Loucy (cell line): ENCODE data around the gene RAB38.

Source experiments
- H2AFZ ChIP-seq: fragments of 200-600 bp; sonication (generic); 2 replicates; pipeline ENCODE4 v1.6.0; 2016; ENCODE audit warnings: antibody characterized with exemption, mild to moderate bottlenecking, low read length, moderate library complexity
- H3F3A ChIP-seq: fragments of 200-600 bp; 2 replicates; pipeline ENCODE4 v1.6.0; 2016; ENCODE audit warnings: antibody characterized with exemption, low read depth, mild to moderate bottlenecking
- H3K27me3 ChIP-seq: fragments of 200-600 bp; sonication (generic); 2 replicates; pipeline ENCODE4 v1.6.1; 2014; ENCODE audit warnings: low read length, mild to moderate bottlenecking; ENCODE audit not compliant: insufficient read depth, poor library complexity, severe bottlenecking
- H3K36me3 ChIP-seq: fragments of 200-600 bp; sonication (generic); 2 replicates; pipeline ENCODE4 v1.6.1; 2016; ENCODE audit warnings: low read length; ENCODE audit not compliant: insufficient read depth
- H3K4me1 ChIP-seq: fragments of 200-600 bp; sonication (generic); 2 replicates; pipeline ENCODE4 v1.5.1; 2014; ENCODE audit warnings: low read length, mild to moderate bottlenecking; ENCODE audit not compliant: insufficient read depth, poor library complexity, severe bottlenecking
- H3K4me2 ChIP-seq: fragments of 200-600 bp; sonication (generic); 2 replicates; pipeline ENCODE4 v1.6.0; 2014; ENCODE audit warnings: antibody characterized with exemption, low read length, low read depth, mild to moderate bottlenecking; ENCODE audit not compliant: poor library complexity, severe bottlenecking
- H3K4me3 ChIP-seq: fragments of 200-600 bp; sonication (generic); 2 replicates; pipeline ENCODE4 v1.5.1; 2014; ENCODE audit warnings: low read length, mild to moderate bottlenecking, mixed read lengths; ENCODE audit not compliant: poor library complexity, severe bottlenecking
- H3K79me2 ChIP-seq: fragments of 200-600 bp; sonication (generic); 2 replicates; pipeline ENCODE4 v1.6.1; 2014; ENCODE audit warnings: low read length; ENCODE audit not compliant: insufficient read depth
- H3K9ac ChIP-seq: fragments of 200-600 bp; sonication (generic); 2 replicates; pipeline ENCODE4 v1.6.0; 2014; ENCODE audit warnings: mild to moderate bottlenecking, low read depth, low read length, moderate library complexity; ENCODE audit not compliant: poor library complexity, severe bottlenecking
- H3K9me2 ChIP-seq: fragments of 200-600 bp; sonication (generic); replicated peaks from 2 replicates; pipeline ENCODE4 v1.6.1; 2016; ENCODE audit warnings: low read depth, low read length, mixed read lengths
- H3K9me3 ChIP-seq: fragments of 200-600 bp; sonication (generic); 2 replicates; pipeline ENCODE4 v1.6.1; 2014; ENCODE audit warnings: mild to moderate bottlenecking, antibody characterized with exemption, low read length, low read depth; ENCODE audit not compliant: insufficient read depth
- H4K20me1 ChIP-seq: fragments of 200-600 bp; sonication (generic); 2 replicates; pipeline ENCODE4 v1.6.0; 2014; ENCODE audit warnings: antibody characterized with exemption, low read length, mild to moderate bottlenecking; ENCODE audit not compliant: insufficient read depth, poor library complexity, severe bottlenecking
- CTCF ChIP-seq: fragments of 200-600 bp; sonication (generic); conservative IDR thresholded peaks from 2 replicates; pipeline ENCODE4 v1.5.1; 2014; ENCODE audit warnings: mild to moderate bottlenecking, antibody characterized with exemption, low read length
- EZH2phosphoT487 ChIP-seq: fragments of 200-600 bp; IDR thresholded peaks from 2 replicates; pipeline ENCODE4 v1.6.1; 2018; ENCODE audit warnings: antibody characterized with exemption, mild to moderate bottlenecking, moderate library complexity, borderline replicate concordance

Gene RAB38

GRCh38 chr11:88170673-88171072 lies 4.6 kb downstream of the RAB38 start:
- no peaks in the 10 kb centered on the region for H3F3A ChIP-seq
- H3K9ac ChIP-seq, result no peak overlapping the region
- H4K20me1 ChIP-seq, result no peaks in the 10 kb centered on the region
- H3K4me3 ChIP-seq, result no peak overlapping the region
- no peaks in the 10 kb centered on the region for H3K27me3 ChIP-seq
- TF ChIP-seq EZH2phosphoT487 (no peak), CTCF (no peak)
- no peaks in the 10 kb centered on the region for H3K36me3 ChIP-seq
- H3K79me2 ChIP-seq, result no peaks in the 10 kb centered on the region
- no peaks in the 10 kb centered on the region for H3K4me1 ChIP-seq
- no peaks in the 10 kb centered on the region for H3K9me3 ChIP-seq
- no peaks in the 10 kb centered on the region for H3K9me2 ChIP-seq
- no peak overlapping the region for H2AFZ ChIP-seq
- H3K4me2 ChIP-seq, result no peak overlapping the region

DNA sequence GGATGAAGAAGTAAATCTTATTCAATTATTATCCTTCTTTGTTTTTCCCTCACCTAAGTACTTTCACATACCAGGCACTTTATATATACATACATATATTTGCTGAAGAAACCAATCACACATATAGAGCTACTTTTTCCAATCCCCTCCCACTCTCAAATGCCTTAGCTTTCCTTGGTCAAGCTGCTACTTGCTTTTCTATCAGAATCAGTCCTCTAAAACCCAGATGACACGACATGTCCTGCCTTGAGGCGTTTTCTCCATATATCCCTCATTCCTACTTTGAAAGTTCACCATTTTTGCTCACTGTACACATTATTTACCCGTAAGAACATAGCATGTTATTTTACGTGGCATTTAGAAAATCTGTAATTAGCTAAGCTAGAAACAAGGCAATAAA lies 5.4 kb downstream of the RAB38 start:
- Histone ChIP-seq H3K4me1 (no peaks in the 10 kb centered on the region), H3K27me3 (no peaks in the 10 kb centered on the region), H3K79me2 (no peaks in the 10 kb centered on the region), H3K9me2 (no peaks in the 10 kb centered on the region), H2AFZ (no peak overlapping the region), H3K9ac (no peak overlapping the region), H3K36me3 (no peaks in the 10 kb centered on the region), H3F3A (no peaks in the 10 kb centered on the region), H3K4me2 (no peak overlapping the region), H3K4me3 (no peak overlapping the region), H4K20me1 (no peaks in the 10 kb centered on the region), H3K9me3 (no peaks in the 10 kb centered on the region)
- TF ChIP-seq EZH2phosphoT487 (no peak), CTCF (no peak)

- H3K79me2 ChIP-seq, result no peaks in the 10 kb centered on the region
- H3K27me3 ChIP-seq, result no peaks in the 10 kb centered on the region
- no peak overlapping the region for H3K4me2 ChIP-seq
- H4K20me1 ChIP-seq, result no peaks in the 10 kb centered on the region
- no peak for TF ChIP-seq CTCF
- no peak for TF ChIP-seq EZH2phosphoT487
- no peaks in the 10 kb centered on the region for H3F3A ChIP-seq
- no peak overlapping the region for H3K4me3 ChIP-seq
- H3K9me2 ChIP-seq, result no peaks in the 10 kb centered on the region
- no peak overlapping the region for H3K9ac ChIP-seq
- no peaks in the 10 kb centered on the region for H3K36me3 ChIP-seq
- no peaks in the 10 kb centered on the region for H3K9me3 ChIP-seq
- H2AFZ ChIP-seq, result no peak overlapping the region
- H3K4me1 ChIP-seq, result no peaks in the 10 kb centered on the region
Measured at GRCh38 chr11:88169471-88169870, 5.8 kb downstream of the RAB38 start.
